Hepatocyte (in vitro differentiated cells): ENCODE measurements around the gene DBP.

Experiments
- CTCF ChIP-seq: fragments of 200-600 bp; sonication (generic); IDR thresholded peaks from 2 replicates; pipeline ENCODE4 v1.5.1; 2016; ENCODE audit warnings: antibody characterized with exemption, mild to moderate bottlenecking; ENCODE audit not compliant: poor library complexity
- EZH2 ChIP-seq: fragments of 200-600 bp; sonication (generic); IDR thresholded peaks from 2 replicates; pipeline ENCODE4 v1.6.1; 2016; ENCODE audit warnings: antibody characterized with exemption, mild to moderate bottlenecking, borderline replicate concordance
- EZH2phosphoT487 ChIP-seq: fragments of 200-600 bp; sonication (generic); IDR thresholded peaks from one replicate; pipeline ENCODE4 v1.6.1; 2018; ENCODE audit warnings: antibody characterized with exemption, mild to moderate bottlenecking, low read depth, moderate library complexity; ENCODE audit not compliant: unreplicated experiment, severe bottlenecking

- TF ChIP-seq CTCF (no peak), EZH2 (no peak), EZH2phosphoT487 (no peak)
Observed at GRCh38 chr19:48616041-48616436, 21.1 kb downstream of the DBP start.
